Activated T-helper 9 cell treated with anti-CD3 and anti-CD28 coated beads, Interleukin-2, amount 50 U/mL, for 16 hours (primary cell): Measurements from ENCODE around the gene UBXN10.

ENCODE experiments used
- DNase-seq: peaks from one replicate; pipeline ENCODE4 v3.0.0-alpha.2; 2020; ENCODE audit warnings: low read depth

UBXN10 gene

DNA sequence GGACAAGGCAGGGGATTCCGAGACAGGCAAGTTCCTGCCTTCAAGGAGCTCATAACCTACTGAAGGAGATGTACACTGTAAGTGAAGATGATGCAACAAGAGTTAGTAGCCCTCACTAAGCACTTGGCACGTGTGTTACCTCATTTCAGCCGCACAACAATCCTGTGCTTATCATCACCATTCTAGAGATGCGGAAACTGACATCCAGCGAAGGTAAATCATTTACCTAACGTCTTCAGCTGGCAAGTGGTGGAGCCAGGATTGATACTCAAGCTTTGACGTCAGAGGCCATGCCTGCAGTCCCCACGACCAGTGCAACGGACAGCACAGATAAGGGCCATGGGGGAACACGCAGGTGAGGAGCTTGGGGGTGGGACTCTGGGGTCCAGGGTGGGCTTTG lies 2.9 kb upstream of the UBXN10 start:
- DNase-seq: no peak

DNA sequence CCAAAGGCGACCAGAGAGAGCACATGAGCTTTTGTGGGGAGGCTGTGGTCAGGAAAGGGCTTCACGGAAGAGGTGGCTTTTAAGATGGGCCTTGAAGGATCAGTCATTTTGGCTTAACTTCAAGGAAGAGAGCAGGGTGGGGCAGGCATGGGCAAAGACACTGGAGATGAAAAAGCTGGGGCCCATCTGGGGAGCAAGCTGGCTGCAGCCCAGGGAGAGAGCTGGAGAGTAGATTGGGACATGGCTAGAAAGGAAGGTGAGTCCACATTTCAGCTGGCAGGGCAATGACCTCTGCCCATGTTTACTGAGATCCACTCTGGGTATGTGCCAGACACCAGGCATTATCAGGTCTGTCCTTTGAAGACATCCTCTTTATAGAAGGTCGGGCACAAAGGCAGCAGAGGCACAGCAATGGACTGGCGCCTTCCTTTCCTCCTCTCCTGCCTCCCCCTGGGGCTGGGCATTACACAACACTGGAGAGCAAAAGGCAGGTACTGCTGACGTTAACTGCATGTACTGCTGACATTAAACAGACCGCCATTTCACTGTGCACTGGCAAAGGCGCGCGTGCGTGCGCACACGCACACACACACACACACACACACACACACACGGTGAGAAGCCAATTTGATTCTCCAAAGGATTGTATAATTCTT lies 2.2 kb upstream of the UBXN10 start:
- DNase-seq: no peak

DNA sequence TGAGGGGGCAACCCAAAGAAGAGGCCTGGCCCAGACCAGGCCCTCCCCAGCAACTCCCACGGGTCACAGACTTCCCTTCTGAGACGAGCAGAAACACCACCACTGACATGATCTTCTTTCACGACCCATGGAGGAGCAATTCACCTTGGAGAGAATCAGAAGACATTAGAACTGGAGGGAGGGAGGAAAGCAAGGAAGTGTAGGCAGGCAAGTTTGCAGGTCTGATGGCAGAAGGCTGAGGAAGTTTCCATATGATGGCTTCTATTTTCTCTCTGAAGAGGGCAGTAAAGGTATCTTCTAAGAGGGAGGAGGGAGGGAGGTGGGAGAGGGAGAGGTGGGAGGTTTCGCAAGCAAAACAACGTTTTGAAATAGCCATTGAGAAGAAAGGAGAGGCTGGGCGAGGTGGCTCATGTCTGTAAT lies 1.4 kb upstream of the UBXN10 start:
- no peak for DNase-seq

DNA sequence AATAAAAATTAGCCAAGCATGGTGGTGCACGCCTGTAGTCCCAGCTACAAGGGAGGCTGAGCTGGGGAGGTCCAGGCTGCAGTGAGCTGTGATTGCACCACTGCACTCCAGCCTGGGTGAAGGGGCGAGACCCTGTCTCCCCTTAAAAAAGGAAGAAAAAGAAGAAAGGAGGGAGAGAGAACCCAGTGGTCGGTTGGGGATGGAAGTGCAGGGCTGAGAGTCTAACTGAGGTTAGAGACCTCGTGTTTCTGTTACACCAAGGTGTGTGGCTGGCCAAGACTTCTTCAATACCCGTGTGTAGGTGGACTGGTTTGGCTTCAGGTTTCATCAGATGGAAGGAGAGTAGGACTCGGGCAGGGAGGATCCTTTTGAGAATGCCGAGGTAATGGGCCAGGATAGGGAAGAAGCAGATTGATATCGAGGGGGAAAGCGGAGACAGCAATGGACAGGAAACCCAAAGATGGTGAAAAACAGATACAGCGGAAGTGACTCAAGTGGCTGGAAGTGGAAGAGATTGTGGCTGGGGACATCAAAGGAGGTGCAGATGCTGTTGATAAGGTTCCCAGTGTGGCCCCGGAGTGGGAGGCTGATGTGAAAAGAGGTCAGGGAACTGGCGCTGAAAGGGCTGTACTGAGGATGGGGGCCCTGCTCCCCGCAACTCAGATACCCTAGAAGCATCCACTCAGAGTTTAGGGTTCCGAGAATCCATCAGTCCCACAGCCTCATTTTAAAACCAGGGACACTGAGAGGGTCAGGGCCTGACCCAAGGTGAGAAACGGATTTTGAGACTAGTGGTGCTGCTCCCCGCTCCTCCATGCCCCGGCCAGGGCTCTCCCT lies 681 bp upstream of the UBXN10 start:
- DNase-seq: peak; percentile 45

DNA sequence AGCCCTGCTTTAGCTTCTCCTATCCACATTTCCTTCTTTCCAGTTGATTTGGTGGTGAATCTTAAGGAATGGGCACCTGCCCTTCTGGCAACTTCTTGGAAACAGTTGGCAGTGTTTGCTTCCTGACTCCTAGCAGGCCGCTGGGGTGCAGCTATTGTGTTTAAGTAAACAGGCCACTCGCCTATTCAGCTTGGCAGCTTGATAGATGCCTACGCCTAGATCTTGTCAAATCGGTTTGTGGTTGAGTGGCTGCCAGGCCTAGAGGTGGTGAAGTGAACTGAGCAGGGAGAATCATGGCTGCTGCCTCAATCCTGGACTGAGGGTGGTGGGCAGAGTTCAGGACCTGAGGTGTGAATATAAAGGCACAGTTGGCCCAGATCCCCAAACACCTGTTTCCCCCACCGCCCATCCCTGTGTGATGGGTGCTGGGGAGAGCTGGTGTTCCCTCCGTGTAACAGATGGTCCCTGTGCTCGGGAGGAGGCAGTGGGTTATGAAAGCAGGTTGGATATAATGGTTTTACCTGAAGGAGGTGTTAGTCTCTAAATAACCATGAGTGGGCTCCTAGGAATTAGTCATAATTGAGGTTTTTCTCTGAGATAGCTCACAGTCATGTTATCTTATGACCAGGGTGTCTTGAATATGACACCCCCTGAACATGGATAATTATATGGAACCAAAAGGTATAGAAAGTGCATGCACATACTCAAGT lies 1.4 kb downstream of the UBXN10 start:
- DNase-seq: no peak

DNA sequence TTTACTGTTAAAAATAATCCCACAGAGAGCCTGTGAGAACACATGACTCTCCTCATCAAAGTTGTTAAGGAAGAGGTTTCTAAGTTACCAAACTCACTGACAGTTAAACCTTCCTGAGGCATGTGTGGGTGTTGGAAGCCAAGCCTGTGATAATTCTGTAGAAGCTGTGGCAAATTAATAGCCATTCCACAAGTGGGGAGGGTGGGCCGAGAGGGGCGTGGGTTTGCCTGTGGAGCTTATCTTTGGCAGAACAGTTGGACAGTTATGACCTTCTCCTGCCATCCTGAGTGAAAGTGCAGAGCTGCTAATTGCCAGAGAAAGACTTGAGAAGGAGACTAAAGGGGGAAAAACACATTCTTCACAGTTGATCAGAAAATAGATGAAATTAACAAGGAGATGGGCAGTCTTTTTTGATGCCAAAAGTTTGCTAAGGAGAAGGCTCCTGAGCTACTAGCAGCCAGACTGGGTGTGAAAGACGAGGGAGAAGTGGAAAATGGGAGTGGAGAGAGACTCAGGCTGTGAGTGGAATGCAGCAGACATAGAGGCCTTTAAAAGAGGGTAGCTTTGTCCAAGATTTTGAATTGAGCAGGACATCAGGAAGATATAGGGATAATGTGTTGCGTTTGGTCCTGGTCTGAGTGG lies 2.0 kb downstream of the UBXN10 start:
- no peak for DNase-seq

DNA sequence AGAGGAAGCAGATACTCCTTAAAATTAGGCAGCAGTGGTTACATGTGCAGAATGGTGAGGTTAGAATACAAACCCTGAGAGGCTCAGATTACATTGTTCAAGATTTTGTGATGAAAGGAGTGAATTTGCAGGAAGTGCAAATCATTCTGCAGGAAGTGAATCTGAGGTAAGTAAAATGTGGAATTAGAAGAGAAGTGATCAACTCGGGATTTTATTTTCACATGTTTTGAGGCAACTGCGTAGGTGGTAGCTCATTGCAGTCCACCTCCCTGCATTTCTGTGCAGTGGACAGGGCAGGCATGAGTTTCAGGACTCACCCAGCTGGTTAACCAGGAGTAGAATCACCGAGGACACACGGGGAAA lies 2.5 kb downstream of the UBXN10 start:
- DNase-seq: no peak

DNA sequence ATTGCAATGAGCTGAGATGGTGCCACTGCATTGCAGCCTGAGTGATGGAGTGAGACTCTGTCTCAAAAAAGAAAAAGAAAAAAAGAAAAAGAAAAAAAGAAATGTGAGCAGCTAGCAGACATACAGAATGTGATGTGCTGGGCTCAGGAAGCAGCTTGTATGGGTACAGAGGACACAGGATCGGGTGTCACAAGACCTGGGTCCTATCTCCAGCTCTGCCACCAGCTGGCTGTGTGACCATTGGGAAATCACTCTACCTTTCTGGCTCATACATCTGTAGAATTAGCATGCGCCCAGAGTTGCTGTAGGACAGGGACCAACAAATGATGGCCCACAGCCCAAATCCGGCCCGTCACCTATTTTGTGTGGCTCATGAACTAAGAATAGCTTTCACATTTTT lies 3.8 kb downstream of the UBXN10 start:
- no peak for DNase-seq

DNA sequence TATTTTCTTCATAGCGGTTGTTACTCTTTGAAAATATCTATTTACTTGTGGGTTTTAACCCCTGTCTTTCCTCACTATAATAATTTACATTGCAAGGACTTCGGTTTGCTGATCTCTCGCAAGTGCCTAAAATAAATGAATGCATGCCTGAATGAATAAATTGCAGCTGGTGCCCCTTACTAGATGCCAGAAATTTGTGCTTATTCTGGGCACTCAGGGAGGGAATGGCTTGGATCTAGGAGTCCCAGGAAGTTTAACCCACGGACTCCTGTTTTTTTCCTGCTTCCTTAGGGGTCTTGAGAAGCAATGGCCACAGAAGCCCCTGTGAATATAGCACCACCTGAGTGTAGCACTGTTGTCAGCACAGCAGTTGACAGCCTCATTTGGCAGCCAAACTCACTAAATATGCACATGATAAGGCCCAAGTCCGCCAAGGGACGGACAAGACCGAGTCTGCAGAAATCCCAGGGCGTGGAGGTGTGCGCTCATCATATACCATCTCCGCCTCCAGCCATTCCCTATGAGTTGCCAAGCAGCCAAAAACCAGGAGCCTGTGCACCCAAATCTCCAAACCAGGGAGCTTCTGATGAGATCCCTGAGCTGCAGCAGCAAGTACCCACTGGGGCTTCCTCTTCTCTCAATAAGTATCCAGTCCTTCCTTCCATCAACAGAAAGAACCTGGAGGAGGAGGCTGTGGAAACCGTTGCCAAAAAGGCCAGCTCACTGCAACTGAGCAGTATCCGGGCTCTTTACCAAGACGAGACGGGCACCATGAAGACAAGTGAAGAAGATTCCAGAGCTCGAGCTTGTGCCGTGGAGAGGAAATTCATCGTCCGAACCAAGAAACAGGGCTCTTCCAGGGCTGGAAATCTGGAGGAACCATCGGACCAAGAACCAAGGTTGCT lies 4.6 kb downstream of the UBXN10 start:
- no peak for DNase-seq

DNA sequence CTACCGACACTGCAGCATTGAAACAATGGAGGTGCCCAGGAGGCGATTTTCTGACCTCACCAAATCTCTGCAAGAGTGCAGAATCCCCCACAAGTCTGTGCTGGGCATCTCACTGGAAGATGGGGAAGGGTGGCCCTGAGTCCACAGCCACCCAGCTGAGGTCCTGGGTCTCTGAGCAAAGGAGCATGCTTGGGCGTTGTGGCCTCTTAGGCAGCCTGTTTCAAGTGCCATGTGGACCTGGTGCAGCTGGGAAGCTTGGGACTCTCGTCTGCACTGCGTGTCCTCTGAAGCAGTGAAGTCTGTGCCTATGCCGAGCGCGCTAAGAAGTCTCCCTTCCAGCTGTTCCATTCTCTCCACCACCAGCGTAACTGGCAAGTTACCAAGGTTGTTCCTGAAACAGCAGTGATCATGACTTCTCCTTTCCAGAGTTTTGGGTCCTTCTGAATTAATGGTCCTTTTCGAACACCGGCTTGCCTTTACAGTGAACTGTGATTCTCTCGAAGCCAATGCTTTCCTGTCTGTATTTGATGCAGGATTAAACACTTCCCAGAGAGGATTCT lies 5.5 kb downstream of the UBXN10 start:
- no peak for DNase-seq

DNA sequence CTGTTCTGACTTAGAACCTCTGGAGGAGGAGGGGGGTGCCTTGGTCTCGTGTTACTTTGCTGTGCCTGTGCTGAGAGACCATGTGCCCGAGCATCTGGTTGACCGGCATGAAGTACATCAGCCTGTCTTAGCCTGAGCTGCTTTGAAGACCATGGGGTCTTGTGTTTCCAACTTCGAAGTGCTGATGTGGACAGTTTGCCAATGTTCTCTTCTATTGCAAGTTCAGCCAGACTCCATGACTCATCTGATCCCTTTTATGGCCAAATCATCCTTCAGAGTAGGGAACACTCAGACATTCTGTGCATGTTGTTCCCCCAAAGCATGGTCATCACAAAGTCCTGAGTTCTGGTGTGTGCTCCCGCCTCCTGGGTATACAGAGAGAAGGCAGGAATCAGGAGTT lies 6.5 kb downstream of the UBXN10 start:
- no peak for DNase-seq

DNA sequence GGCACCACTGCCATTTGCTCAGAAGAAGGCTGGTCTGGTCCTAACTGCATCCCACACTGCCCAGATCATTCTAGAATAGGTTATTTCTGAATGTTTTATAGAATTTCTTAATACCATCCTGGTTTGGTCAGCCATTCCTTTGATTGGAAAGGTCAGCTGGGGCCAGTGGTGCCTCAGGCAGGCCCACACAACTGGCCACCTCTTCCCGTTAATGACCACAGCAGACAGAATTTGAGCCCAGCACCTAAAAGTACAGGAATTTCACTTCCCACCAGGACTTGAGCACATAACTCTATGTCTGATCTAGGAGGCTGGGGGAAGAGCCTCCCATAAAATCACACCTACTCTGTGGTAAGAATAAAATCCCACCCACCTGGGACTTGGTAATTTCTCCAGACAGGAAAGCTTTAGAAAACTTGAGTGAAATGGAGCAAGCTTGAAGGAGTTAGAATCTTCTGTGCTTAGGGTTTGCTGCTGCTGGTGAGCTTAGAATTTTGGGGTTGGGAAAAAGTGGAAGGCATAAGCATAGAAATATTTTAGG lies 7.0 kb downstream of the UBXN10 start:
- no peak for DNase-seq

DNA sequence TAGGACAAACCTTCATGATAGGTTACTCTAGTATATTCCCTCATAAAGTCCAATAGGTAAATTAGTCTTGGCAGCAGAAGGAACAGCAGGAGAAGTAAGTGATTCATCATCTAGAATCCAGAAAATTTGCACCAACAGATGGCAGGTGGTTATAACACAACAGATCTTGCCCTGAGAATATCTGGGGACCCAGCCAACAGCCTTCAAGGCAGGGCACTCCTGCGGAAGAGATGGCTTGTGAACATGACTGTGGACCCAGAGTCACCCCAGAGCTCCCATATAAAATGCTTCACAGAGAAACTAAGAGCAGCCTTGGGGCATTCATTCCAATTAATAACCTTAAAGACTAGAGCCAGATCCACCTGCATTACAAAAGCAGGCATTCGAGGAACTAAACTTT lies 8.3 kb downstream of the UBXN10 start:
- no peak for DNase-seq

DNA sequence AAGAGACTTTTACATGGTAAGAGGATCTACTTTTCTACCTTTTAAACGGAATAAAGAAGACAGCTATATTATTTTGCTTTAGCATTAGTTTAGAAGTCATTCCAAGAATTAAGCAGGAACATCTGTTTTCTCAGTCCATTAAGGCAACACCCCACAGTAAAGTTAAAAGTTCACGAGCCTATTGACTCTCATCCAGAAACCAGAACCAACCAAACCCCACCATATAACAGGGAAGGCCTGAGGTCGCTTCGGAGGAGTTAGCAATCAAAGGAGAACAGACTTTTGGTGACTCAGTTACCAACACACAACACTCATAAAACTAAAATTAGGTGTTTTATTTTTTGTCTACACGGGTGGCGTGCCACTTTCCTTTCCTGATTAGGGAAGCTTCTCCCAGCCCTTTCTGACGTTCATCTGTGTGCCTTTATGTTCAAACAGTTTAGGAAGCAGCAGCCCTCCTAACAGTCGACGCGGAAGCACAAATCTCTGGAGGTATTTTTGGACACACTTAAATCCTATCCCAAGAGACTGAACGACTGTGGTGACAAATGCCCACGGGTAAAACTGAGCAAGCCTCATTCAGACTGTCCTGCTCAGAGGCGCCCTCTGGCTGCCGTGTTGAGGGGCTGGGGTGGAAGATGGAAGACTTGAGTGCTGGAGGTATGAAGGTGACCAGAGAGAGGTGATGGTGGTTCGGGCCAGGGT lies 9.0 kb downstream of the UBXN10 start:
- DNase-seq: peak; percentile 58

DNA sequence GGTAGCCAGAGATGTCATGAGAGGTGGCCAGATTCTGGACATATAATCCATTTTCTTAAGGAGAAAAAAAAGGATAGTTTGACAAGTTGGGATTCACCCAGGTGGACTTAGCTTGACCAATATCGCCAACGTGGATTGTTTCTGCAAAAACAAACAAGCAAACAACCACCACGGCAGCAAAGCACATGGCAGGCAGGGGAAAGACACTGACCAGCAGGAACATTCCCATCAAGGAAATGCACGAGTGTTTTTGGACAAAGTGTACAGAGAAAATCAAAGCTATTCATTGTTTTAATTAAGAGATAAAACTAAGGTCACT lies 9.5 kb downstream of the UBXN10 start:
- no peak for DNase-seq

DNA sequence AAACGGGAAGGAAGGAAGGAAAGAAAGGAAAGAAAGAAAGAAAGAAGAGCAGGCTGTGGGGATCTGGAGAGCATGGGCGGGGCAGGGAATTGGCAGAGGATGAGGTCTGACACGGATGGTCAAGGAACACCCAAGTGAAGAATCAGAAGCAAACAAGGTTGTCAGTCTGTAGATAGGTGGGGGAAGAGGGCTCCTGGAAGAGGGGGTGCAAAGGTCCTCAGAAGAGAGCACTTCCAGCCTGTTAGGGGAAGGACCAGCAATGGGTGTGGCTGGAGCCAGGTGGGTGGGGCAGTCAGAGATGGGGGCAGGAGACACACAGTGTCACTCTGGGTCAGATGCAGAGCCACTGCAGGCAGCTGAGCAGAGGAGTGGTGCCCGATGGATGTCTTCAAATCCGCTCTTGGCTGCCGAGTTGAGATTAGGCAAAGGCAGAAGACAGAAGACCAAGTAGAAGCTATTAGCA lies 11.5 kb downstream of the UBXN10 start:
- DNase-seq: no peak

DNA sequence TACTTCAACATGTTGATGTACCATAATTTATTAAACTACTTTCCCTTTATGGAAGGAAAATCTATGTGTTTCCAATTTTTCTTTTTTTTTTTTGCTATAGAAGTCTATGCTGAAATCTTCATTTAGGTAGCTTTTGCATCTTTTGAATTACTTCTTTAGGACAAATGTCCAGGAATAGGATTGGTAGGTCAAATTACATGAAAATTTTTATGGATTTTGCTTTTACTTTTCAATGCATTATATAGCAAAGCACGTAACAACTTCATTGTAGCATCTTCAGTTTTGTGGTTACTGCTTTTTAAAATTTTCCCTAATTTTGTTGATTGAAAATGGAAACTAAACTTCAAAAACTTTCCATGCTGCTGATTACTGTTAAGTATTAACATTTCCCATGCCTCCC lies 12.4 kb downstream of the UBXN10 start:
- no peak for DNase-seq

DNA sequence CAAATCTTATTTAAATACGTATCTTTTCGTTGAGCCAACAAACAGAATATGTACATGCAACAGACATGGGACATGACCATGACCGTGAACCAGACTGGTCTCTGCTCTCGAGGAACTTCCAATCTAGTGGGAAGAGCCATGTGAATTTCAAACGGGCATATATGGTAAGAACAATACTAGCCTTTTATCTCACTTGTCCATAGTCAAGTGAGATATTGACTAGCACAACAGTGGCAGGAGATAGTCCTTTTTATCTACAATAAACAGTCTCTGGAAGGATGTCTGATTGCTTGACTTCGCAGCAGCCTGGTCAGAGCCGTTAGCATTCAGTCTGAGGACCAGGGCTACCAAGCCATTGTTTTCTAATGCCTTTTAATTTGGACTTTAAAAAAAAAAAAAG lies 13.0 kb downstream of the UBXN10 start:
- DNase-seq: no peak

DNA sequence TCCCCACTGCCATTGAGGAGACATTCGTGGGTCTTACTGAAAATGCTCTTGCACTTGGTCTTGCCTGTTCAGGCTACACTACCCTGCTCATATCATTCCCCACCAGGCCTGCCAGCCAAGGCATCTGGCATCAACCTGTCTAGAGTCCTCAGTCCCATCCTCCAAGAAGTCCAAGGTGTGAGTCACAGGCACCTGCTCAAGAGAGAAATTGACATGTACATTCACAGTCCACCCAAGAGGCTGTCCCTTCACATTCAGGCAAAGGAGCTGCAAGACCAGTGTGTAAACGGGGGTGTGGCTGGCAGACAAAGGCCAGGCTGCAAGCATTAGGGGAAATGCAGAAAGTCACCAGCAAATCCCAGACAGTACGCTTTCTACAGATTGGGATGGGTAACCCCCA lies 13.5 kb downstream of the UBXN10 start:
- DNase-seq: no peak

DNA sequence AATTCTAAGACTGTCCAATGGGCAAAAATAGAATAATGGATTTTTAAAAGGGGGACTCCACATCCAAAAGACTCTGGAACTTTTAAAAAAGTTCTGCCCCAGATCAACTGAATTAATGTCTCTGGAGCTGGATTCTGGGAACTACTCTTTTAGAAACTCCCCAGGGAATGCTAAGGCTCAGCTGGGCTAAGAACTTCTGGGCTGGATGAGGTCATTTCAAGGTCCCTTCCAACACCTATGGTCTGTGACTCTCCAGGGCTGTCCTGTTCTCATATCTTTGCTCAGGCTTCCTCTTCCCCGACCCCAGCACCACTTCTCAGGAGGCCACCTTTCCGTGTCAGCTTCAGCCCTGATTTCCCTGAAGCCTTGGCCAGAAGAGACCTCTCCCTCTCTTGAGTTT lies 13.9 kb downstream of the UBXN10 start:
- no peak for DNase-seq

DNA sequence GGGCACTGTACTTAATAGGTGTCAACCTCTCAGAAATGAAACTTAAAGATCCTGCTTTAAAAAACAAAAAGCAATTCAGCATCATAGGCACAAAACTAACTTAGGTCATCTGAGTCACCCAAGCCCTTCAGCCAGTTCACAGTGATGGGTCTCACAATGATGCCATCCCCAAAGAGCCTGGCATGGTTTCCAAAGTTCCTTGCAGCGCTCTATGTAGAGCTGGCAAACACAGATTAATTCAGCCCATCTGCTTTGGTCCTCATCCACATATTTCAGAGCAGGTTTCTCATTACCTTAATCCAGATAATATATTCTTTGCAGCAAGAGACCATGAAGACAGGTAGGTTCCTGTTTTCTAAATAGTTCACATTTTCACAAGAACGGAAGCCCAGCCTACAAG lies 15.1 kb downstream of the UBXN10 start:
- no peak for DNase-seq
